HepG2 (cell line): ENCODE measurements around the gene HORMAD2. TPM values are rescaled to one million over a fixed set of nuclear protein-coding genes. Genes with fewer than 3 reads are reported as not detected.

Experiments
- ATF4 ChIP-seq, 2 experiments: fragments of 450-650 bp in 1 of 2; sonication (generic) in 1 of 2; formaldehyde crosslinking; IDR thresholded peaks; 2 replicates each; pipeline versions ENCODE4 v1.5.0 to v1.8.0; 2020 to 2022; ENCODE audit warnings: mild to moderate bottlenecking in 1 of 2, missing genetic modification reagents in 1 of 2
- DZIP1 ChIP-seq: sonication (generic); formaldehyde crosslinking; IDR thresholded peaks from 2 replicates; pipeline ENCODE4 v1.5.0; 2020; ENCODE audit warnings: mild to moderate bottlenecking, missing genetic modification reagents
- EHMT2 ChIP-seq: fragments of 200-600 bp; sonication (generic); IDR thresholded peaks from 2 replicates; pipeline ENCODE4 v1.7.0; 2017; ENCODE audit warnings: antibody characterized with exemption, low read depth, low read length, borderline replicate concordance
- EZH2 ChIP-seq: conservative IDR thresholded peaks from 2 replicates; pipeline ENCODE4 v1.6.1; 2012; ENCODE audit warnings: mild to moderate bottlenecking, low read depth, low read length, moderate library complexity
- GATA4 ChIP-seq: sonication (generic); IDR thresholded peaks from 2 replicates; pipeline ENCODE4 v1.6.1; 2016; ENCODE audit warnings: antibody characterized with exemption, low read depth, borderline replicate concordance
- GZF1 ChIP-seq: sonication (generic); formaldehyde crosslinking; IDR thresholded peaks from 2 replicates; pipeline ENCODE4 v1.5.1; 2020; ENCODE audit warnings: mild to moderate bottlenecking, missing genetic modification reagents
- HIVEP1 ChIP-seq: sonication (generic); formaldehyde crosslinking; IDR thresholded peaks from 2 replicates; pipeline ENCODE4 v1.4.0; 2020; ENCODE audit warnings: mild to moderate bottlenecking, missing genetic modification reagents
- HMGA1 ChIP-seq: sonication (generic); formaldehyde crosslinking; conservative IDR thresholded peaks from 2 replicates; pipeline ENCODE4 v1.4.0; 2020; ENCODE audit warnings: missing genetic modification reagents
- IRF9 ChIP-seq: sonication (generic); formaldehyde crosslinking; IDR thresholded peaks from 2 replicates; pipeline ENCODE4 v1.8.0; 2022; ENCODE audit warnings: missing genetic modification reagents, mild to moderate bottlenecking, borderline replicate concordance
- KLF16 ChIP-seq, 2 experiments: sonication (generic) in 1 of 2; formaldehyde crosslinking in 1 of 2; IDR thresholded peaks; 2 replicates each; pipeline versions ENCODE4 v1.6.1 to v1.8.0; 2016 to 2023; ENCODE audit warnings: missing genetic modification reagents in 2 of 2, missing compliant biosample characterization in 1 of 2
- NR0B2 ChIP-seq: sonication (generic); formaldehyde crosslinking; IDR thresholded peaks from 2 replicates; pipeline ENCODE4 v1.4.0; 2020; ENCODE audit warnings: mild to moderate bottlenecking, missing genetic modification reagents
- NR1H2 ChIP-seq: sonication (generic); formaldehyde crosslinking; IDR thresholded peaks from 2 replicates; pipeline ENCODE4 v1.8.1; 2022; ENCODE audit warnings: low read depth, missing genetic modification reagents, borderline replicate concordance
- NR2C2 ChIP-seq: sonication (generic); formaldehyde crosslinking; IDR thresholded peaks from 2 replicates; pipeline ENCODE4 v1.4.0; 2020; ENCODE audit warnings: missing genetic modification reagents, mild to moderate bottlenecking, moderate library complexity, borderline replicate concordance
- POGZ ChIP-seq: sonication (generic); formaldehyde crosslinking; IDR thresholded peaks from 2 replicates; pipeline ENCODE4 v1.4.0; 2020; ENCODE audit warnings: mild to moderate bottlenecking, missing genetic modification reagents
- PTBP1 ChIP-seq: fragments of 200-400 bp; formaldehyde crosslinking; IDR thresholded peaks from 2 replicates; pipeline ENCODE4 v1.6.1; 2018; ENCODE audit warnings: low read length, low read depth; ENCODE audit not compliant: poor library complexity, severe bottlenecking
- RARA ChIP-seq: IDR thresholded peaks from 2 replicates; pipeline ENCODE4 v1.6.1; 2016; ENCODE audit warnings: missing genetic modification reagents, missing compliant biosample characterization
- SOX6 ChIP-seq, 2 experiments: fragments of 450-650 bp in 1 of 2; sonication (generic) in 1 of 2; formaldehyde crosslinking in 1 of 2; IDR thresholded peaks; 2 replicates each; pipeline versions ENCODE4 v1.4.0 to v1.6.1; 2017 to 2020; ENCODE audit warnings: antibody characterized with exemption in 1 of 2, mild to moderate bottlenecking in 1 of 2, missing genetic modification reagents in 1 of 2
- ZMAT5 ChIP-seq: sonication (generic); formaldehyde crosslinking; IDR thresholded peaks from 2 replicates; pipeline ENCODE4 v1.5.0; 2020; ENCODE audit warnings: mild to moderate bottlenecking, low read depth, missing genetic modification reagents, borderline replicate concordance
- ZNF124 ChIP-seq: sonication (generic); formaldehyde crosslinking; IDR thresholded peaks from 2 replicates; pipeline ENCODE4 v1.4.0; 2020; ENCODE audit warnings: missing genetic modification reagents
- ZNF292 ChIP-seq: sonication (generic); formaldehyde crosslinking; IDR thresholded peaks from 2 replicates; pipeline ENCODE4 v1.8.1; 2022; ENCODE audit warnings: mild to moderate bottlenecking, low read depth, missing genetic modification reagents, borderline replicate concordance
- ZNF337 ChIP-seq: sonication (generic); formaldehyde crosslinking; IDR thresholded peaks from 2 replicates; pipeline ENCODE4 v1.5.1; 2020; ENCODE audit warnings: missing genetic modification reagents, low read depth, mild to moderate bottlenecking, borderline replicate concordance
- ZNF569 ChIP-seq: sonication (generic); formaldehyde crosslinking; IDR thresholded peaks from 2 replicates; pipeline ENCODE4 v1.5.0; 2020; ENCODE audit warnings: mild to moderate bottlenecking, missing genetic modification reagents, moderate library complexity, borderline replicate concordance
- ZNF720 ChIP-seq: sonication (generic); formaldehyde crosslinking; IDR thresholded peaks from 2 replicates; pipeline ENCODE4 v1.4.0; 2020; ENCODE audit warnings: missing genetic modification reagents
- ZNF772 ChIP-seq: sonication (generic); formaldehyde crosslinking; IDR thresholded peaks from 2 replicates; pipeline ENCODE4 v1.5.0; 2020; ENCODE audit warnings: mild to moderate bottlenecking, missing genetic modification reagents
- polyA plus RNA-seq, 8 experiments: library from polyadenylated mRNA; depleted of rRNA in 3 of 8; stranded (reverse) in 7 of 8; unstranded in 1 of 8; fragments of >200 nt; fragmentation: Illumina TruSeq in 4 of 8; extraction: Trizol in 4 of 8; gene quantifications; 2 replicates each; pipeline versions ENCODE4 v1.2.1 to v1.2.3, GENCODE V29; 2011 to 2016; ENCODE audit warnings: low read depth in 4 of 8, missing spikeins in 1 of 8, mixed read lengths in 1 of 8; ENCODE audit not compliant: insufficient read depth in 1 of 8
- total RNA-seq, 5 experiments: library from RNA; depleted of rRNA; stranded (reverse); fragments of >200 nt; fragmentation: Illumina TruSeq; extraction: Trizol; gene quantifications; 2 replicates each; pipeline ENCODE4 v1.2.3, GENCODE V29; 2016; ENCODE audit warnings: low read depth in 1 of 5

The HORMAD2 gene
- total and polyA plus RNA-seq, 2 of the 13 experiments (the other 11 are each of a cell fraction or from before 2014, with no cell fraction given): not detected

- TF ChIP-seq DZIP1 (CRISPR knock-in tag) (no peak), IRF9 (CRISPR knock-in tag) (peak; percentile 46; the same call in 1 of the 2 replicates), ZNF337 (no peak), ZNF124 (no peak), GZF1 (CRISPR knock-in tag) (no peak), HIVEP1 (0 out of 2 replicates have a peak, but pooled peaks have one; percentile 15), NR0B2 (CRISPR knock-in tag) (no peak), NR1H2 (CRISPR knock-in tag) (no peak), ZNF569 (no peak), ZNF720 (no peak), GATA4 (no peak), ZMAT5 (CRISPR knock-in tag) (no peak), SOX6 (IDR thresholded peaks at IDR 0.05) (no peak), SOX6 (CRISPR knock-in tag; IDR thresholded peaks at IDR 0.05) (no peak; the same call in 1 of the 2 replicates), HMGA1 (CRISPR knock-in tag) (no peak), EZH2 (no peak), NR2C2 (no peak; the same call in 1 of the 2 replicates), EHMT2 (no peak), RARA (CRISPR knock-in tag) (peak; percentile 56), ZNF772 (CRISPR knock-in tag) (no peak), POGZ (no peak), PTBP1 (no peak), KLF16 (CRISPR knock-in tag; IDR thresholded peaks at IDR 0.05) (no peak; a peak in 1 of 4 replicates), ZNF292 (CRISPR knock-in tag) (0 out of 2 replicates have a peak, but pooled peaks have one; percentile 31), ATF4 (CRISPR knock-in tag; IDR thresholded peaks at IDR 0.05) (no peak)
These were observed 130.1 kb downstream of the HORMAD2 start (continued) for GRCh38 chr22:30210235-30210909.
